ENCODE measurements around the gene GRM4.

Gene GRM4

GRCh38 chr6:34084591-34085290 is 61.1 kb downstream of the GRM4 start:
- DNase-seq (ENCODE audit: low read depth in 2 of 2) = no peak

DNA sequence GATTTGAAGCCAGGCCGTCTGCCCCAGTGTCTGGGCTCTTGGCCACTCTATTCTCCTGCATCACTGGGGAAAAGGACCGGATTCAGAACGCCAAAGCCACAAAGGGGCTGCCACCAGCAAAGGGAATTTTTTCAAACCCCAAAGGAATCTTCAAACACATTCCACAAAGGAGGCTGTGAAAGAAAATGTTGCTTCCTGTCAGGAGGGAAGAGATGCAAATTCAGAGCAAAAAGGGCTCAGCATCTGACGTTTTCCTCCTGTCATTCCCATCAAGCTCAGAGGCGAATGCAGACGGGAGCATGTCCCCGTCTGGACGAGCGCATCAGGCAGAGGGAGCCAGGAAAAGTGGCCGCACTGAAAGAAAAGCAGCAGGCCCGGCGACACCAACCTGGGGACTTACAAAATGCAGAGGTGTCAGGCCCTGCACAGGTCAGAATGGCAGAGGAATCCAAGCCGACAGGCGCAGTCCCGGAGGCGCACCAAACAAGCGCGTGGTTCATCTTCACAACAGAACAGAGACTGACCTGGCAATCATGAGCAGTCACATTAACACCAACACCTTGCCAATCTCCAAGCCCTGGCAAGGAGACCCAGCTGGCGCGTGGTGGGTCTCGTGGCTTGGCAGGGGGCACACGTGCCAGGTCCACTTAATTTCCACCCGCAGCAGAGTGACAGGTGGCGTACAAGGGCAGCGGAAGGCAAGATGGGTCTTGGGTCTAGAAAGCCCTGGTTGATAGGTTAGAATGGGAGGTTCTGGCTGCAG is 62.8 kb downstream of the GRM4 start:
- DNase-seq (ENCODE audit: low read depth in 2 of 2) = no peak

DNA sequence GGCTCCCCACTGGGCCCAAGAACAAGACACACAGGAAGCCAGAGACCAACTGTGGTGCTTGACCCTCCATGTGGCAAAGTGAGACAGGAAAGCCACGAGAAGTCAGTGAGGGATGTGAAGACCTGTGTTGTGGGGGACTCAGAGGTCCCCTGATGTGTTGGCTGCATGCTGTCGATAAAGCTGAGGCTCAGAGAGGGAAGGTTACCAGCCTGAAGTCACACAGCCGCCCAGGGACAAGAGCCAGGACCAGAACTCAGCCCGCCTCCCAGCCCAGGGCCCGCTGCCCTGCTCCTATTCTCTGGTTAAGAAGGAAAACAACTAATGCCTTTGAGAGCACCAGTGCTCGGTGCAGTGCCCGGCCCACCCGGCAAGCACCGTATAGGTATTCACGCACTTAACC is 63.5 kb downstream of the GRM4 start:
- no peak for DNase-seq (ENCODE audit: low read depth in 2 of 2)

DNA sequence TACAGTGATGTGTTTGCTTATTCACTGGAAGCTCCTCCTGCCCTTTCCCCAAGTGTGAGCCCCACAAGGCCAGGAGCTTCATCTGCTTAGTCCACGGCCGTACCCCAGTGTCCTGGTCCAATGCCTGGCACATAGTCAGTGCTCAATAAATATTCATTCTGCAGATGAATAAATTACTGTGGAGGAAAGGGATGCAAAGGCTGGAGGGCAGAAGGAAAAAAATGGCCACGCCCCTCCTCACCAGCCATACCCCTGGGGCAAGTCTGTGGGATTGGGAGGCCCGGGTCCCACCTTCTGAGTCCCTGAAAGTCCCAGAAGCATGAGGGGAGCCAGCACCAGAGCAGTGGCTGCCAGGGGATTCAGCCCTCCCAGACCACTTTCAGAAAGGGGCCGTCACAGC is 65.5 kb downstream of the GRM4 start:
- no peak for DNase-seq (ENCODE audit: low read depth in 2 of 2)

DNA sequence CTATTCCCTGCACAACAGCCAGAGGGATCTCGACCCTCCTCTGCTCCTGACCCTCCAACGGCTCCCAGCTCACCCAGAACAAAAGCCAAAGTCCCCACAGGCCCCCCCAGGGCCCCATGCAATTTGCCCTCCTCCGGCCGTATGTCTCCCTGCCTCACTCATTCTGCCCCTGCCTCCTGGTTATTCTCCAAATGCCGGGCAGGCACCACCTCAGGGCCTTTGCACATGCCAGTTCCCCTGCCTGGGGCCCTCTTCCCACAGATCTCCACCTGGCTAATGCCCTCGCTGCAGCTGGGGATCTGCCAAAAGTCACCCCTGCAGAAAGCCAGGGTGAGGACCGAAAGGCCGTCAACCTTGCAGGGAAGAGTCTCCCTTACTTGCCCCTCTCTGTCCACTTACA is 66.0 kb downstream of the GRM4 start:
- DNase-seq (ENCODE audit: low read depth in 2 of 2) = no peak

- DNase-seq (ENCODE audit: low read depth in 2 of 2) = no peak
These were observed 70.0 kb downstream of the GRM4 start for GRCh38 chr6:34075906-34076305.

GRCh38 chr6:34074064-34074742 is 71.7 kb downstream of the GRM4 start:
- no peak for DNase-seq (ENCODE audit: low read depth in 2 of 2)

- no peak for DNase-seq (ENCODE audit: low read depth in 2 of 2)
These were observed 72.3 kb downstream of the GRM4 start for GRCh38 chr6:34073540-34073939.

DNA sequence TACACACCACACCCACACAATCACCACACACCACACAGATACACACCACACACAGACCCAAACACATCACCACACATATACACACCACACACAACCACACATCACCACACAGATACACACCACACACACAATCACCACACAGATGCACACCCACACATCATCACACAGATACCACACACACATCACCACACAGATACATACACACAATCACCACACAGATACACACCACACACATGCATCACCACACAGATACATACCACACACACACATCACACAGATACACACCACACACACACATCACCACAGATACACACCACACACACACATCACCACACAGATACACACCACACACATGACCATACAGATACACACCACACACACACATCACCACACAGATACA is 73.2 kb downstream of the GRM4 start:
- DNase-seq (ENCODE audit: low read depth in 2 of 2) = no peak

GRCh38 chr6:34071884-34072379 is 74.0 kb downstream of the GRM4 start:
- DNase-seq (ENCODE audit: low read depth in 2 of 2) = no peak

GRCh38 chr6:34071136-34071883 is 74.6 kb downstream of the GRM4 start:
- no peak for DNase-seq (ENCODE audit: low read depth in 2 of 2)

GRCh38 chr6:34070315-34071135 is 75.4 kb downstream of the GRM4 start:
- no peak for DNase-seq (ENCODE audit: low read depth in 2 of 2)

- no peak for DNase-seq (ENCODE audit: low read depth in 2 of 2)
These were observed 77.3 kb downstream of the GRM4 start for GRCh38 chr6:34068462-34069044.

GRCh38 chr6:34067814-34068213 is 78.1 kb downstream of the GRM4 start:
- no peak for DNase-seq (ENCODE audit: low read depth in 2 of 2)

GRCh38 chr6:34066772-34067770 is 78.8 kb downstream of the GRM4 start:
- no peak for DNase-seq (ENCODE audit: low read depth in 2 of 2)

GRCh38 chr6:34066218-34066571 is 79.7 kb downstream of the GRM4 start:
- DNase-seq (ENCODE audit: low read depth in 2 of 2) = no peak

- no peak for DNase-seq (ENCODE audit: low read depth in 2 of 2)
These were observed 80.2 kb downstream of the GRM4 start for GRCh38 chr6:34065466-34066217.

DNA sequence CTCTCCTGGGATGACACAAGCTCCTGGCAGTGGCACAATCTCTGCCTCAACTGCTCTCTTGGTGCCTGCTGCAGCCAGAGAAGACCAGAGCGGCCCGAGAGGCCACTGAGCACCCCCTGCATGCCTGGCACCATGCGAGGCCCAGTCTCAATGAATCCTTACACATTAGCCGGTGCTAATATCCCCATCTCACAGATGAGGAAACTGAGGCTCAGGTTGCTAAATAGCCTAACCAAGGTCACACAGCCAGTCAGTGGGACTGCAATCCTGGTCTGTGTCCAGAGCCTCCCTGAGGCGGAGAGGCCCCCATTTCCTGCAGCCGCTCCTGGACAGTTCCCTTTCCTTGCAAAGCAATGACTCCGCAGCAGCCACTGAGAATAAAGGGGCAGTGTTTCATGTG is 81.2 kb downstream of the GRM4 start:
- DNase-seq (ENCODE audit: low read depth in 2 of 2) = no peak

DNA sequence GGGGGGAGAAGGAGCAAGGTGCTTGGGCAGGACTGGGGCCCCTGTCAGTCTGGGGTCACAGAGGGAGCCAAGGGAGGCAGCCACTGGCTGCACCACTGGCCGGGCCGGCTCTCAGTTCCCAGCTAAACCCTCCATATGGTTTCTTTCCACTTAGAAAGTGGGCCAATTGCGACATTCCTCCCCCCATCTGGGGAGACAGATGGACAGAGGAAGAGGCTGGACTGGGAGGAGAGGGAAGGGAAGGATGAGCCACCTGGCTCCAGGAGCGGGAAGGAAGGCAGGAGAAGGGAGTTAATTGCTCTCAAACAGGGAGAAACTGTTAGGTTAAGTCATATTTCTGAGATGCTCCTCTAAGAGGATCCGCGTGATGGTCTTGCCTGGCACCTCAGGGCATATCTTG is 82.2 kb downstream of the GRM4 start:
- no peak for DNase-seq (ENCODE audit: low read depth in 2 of 2)

Measured in fibroblast of skin of left biceps (primary cell).